ENCODE data around the gene HK2.

Gene HK2

DNA sequence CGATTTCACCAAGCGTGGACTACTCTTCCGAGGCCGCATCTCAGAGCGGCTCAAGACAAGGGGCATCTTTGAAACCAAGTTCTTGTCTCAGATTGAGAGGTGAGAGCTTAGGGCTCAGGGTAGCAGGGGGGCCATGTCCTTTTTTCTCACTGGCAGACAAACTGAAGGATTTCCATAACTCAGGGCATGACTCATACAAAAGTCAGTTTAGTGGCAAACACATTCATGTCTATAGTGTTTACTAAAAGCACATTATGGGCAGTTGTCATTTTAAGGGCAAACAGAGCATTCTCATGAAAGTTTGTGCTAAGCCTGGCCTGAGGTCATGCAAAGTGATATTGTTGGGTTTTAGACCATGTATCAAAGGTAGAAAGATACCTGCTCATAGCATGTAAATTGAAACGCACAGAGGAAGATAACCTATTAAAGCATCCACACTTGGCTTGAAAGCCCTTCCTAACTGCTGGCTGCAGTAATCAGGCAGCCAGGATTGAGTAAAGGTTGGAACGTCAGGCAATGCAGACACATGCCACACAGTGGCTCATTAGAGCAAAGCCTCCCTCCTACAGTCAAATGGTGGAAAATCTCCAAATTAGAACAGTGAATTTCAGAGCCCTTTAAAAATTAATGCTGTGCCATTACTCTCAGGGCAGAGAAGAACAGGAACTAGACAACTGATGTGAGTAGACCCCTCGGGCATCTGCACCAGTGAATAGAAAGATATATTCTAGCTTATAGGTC is 54.2 kb downstream of the HK2 start:
- no peak for TF ChIP-seq SIN3A (IDR thresholded peaks at IDR 0.05; ENCODE audit: borderline replicate concordance, insufficient read depth, low read length)
- no peak for TF ChIP-seq TAF1 (IDR thresholded peaks at IDR 0.05; ENCODE audit: borderline replicate concordance, insufficient read depth, low read length)
- no peak for TF ChIP-seq FOXP2 (optimal IDR thresholded peaks at IDR 0.05; ENCODE audit: borderline replicate concordance, extremely low read depth, extremely low read length, insufficient read depth)
- no peak for TF ChIP-seq POLR2AphosphoS5 (IDR thresholded peaks at IDR 0.05; ENCODE audit: low read depth, low read length)
- TF ChIP-seq REST (IDR thresholded peaks at IDR 0.05; ENCODE audit: insufficient read depth in 1 of 2, low read depth in 2 of 2, low read length in 2 of 2): no peak

DNA sequence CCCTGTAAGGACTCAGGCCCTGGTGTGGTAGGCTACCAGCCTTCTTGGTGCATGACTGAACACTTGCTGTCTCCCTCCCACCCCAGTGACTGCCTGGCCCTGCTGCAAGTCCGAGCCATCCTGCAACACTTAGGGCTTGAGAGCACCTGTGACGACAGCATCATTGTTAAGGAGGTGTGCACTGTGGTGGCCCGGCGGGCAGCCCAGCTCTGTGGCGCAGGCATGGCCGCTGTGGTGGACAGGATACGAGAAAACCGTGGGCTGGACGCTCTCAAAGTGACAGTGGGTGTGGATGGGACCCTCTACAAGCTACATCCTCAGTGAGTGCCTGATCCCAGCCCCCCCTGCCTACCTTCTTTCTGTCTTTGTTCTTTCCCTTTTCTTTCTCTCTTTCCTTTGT is 55.2 kb downstream of the HK2 start:
- no peak for TF ChIP-seq FOXP2 (optimal IDR thresholded peaks at IDR 0.05; ENCODE audit: borderline replicate concordance, extremely low read depth, extremely low read length, insufficient read depth)
- TF ChIP-seq POLR2AphosphoS5 (IDR thresholded peaks at IDR 0.05; ENCODE audit: low read depth, low read length): no peak
- TF ChIP-seq TAF1 (IDR thresholded peaks at IDR 0.05; ENCODE audit: borderline replicate concordance, insufficient read depth, low read length): no peak
- TF ChIP-seq REST (IDR thresholded peaks at IDR 0.05; ENCODE audit: insufficient read depth in 1 of 2, low read depth in 2 of 2, low read length in 2 of 2): no peak
- TF ChIP-seq SIN3A (IDR thresholded peaks at IDR 0.05; ENCODE audit: borderline replicate concordance, insufficient read depth, low read length): no peak

GRCh38 chr2:74890711-74891110 is 56.8 kb downstream of the HK2 start:
- TF ChIP-seq REST (IDR thresholded peaks at IDR 0.05; ENCODE audit: insufficient read depth in 1 of 2, low read depth in 2 of 2, low read length in 2 of 2): no peak
- TF ChIP-seq FOXP2 (optimal IDR thresholded peaks at IDR 0.05; ENCODE audit: borderline replicate concordance, extremely low read depth, extremely low read length, insufficient read depth): no peak
- TF ChIP-seq POLR2AphosphoS5 (IDR thresholded peaks at IDR 0.05; ENCODE audit: low read depth, low read length): no peak
- no peak for TF ChIP-seq TAF1 (IDR thresholded peaks at IDR 0.05; ENCODE audit: borderline replicate concordance, insufficient read depth, low read length)
- no peak for TF ChIP-seq SIN3A (IDR thresholded peaks at IDR 0.05; ENCODE audit: borderline replicate concordance, insufficient read depth, low read length)

GRCh38 chr2:74891136-74891764 is 57.3 kb downstream of the HK2 start:
- TF ChIP-seq SIN3A (IDR thresholded peaks at IDR 0.05; ENCODE audit: borderline replicate concordance, insufficient read depth, low read length) (no peak), POLR2AphosphoS5 (IDR thresholded peaks at IDR 0.05; ENCODE audit: low read depth, low read length) (no peak), REST (IDR thresholded peaks at IDR 0.05; ENCODE audit: insufficient read depth in 1 of 2, low read depth in 2 of 2, low read length in 2 of 2) (no peak), TAF1 (IDR thresholded peaks at IDR 0.05; ENCODE audit: borderline replicate concordance, insufficient read depth, low read length) (no peak), FOXP2 (optimal IDR thresholded peaks at IDR 0.05; ENCODE audit: borderline replicate concordance, extremely low read depth, extremely low read length, insufficient read depth) (no peak)
